GF-D8 (cell line): ENCODE results near the gene ZNF560.

Source experiments
- DNase-seq: peaks from one replicate; lab custom pipeline; 2025; lab: John Stamatoyannopoulos, UW

Gene ZNF560

DNA sequence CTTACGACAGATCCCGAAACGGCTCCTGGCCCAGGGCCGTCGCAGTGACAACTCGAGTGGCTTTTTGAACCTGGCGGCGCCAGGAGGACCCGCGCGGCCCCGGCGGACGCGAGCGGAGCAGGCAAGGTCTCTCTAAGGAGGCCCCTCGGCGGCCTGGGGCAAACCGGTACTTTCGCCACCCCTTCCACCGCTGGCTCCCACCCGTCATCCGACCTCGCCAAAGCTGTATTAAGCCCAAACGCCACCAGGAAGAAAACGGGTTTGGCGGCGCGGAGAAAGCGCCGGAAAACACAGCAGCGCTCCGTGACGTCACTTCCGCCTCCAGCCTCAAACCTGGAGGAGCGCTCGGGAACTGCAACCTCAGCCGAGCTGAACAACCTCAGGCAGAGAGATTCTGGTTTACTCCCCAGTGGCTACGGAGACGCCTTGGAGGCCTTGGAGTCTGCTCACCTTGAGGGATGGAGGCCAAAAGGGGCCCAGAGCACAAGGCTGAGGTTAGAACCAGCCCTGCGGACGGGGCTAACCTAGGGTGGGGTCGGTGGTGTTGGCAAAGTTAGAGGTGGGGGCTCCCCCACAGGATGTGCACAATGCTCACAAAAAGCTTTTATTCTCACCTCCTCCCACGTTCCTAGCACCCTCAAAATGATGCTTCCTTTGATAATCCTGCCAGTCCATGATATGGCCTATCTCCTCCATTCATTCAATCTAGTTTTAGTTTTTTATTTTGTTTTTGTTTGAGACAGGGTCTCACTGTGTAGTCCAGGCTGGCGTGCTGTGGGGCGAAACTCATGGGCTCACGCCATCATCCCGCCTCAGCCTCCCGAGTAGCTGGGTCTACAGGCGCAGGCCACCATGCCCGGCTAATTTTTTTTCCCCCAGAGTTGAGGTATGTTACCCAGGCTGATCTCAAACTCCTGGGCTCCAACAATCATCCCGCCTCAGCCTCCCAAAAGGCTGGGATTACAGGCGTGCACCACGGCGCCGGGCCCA is 62.8 kb downstream of the ZNF560 start, which contains the start of gene ZNF266:
ZNF266 (minus strand) TSS at position 295 of the 990 bp plus-strand sequence. CDS start 15,484 bp downstream, outside the sequence.
- peak; percentile 67 for DNase-seq

DNA sequence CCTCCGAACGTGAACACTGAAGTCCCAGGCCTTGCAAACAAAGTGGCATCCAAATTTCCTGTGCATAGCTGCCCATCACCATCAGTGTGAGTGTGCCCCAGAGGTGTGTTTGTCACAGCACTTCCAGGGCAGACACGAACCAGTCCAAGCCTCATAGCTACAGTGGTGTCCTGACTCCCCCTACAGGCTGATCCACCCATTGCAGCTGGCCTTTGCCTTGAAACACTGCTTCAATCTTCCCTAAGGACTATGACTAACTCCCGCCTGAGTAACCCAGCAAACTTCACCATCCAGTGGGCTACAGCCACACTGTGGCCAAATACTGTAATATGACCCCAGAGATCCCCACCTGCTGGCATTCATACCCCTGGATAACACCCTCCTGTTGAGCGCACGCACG is 66.9 kb downstream of the ZNF560 start:
- no peak for DNase-seq

DNA sequence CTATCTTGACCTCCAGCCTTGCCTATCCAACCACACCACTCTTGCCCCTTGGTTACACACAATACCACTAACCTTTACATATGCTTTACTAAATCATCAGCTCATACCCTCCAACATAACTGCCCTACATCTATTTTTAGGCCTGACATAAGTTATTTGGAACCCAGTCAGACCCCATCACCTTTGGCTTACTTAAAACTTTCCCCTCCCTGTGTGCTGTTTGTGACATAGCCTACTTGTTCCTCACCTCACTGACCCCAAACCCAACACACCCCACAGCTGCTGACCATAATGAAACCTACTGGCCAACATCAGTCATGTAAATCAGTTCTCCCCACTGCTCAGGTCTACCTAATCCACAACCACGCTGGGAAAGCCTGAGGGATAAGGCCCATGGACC is 68.0 kb downstream of the ZNF560 start:
- no peak for DNase-seq

DNA sequence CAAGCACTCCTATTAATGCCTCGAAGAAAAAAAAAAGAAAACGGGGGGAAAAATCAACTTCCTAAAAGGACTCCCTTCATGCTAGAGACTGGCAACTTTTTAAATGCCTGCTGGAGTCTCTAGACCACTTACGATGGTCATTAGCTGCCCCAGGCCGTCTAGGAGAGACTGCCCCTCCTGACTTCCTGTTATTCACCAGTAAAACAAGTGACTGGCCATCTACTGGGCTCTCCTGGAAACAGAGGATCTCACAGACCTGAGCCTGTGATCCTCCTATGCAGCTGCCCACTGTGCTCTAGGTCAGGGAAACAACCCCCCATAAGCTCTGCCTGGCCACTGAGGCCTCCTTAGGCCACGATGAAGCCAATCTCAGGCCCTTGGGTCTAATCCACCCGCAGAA is 70.5 kb downstream of the ZNF560 start:
- DNase-seq = no peak
